ENCODE data around the gene CHRDL2.

- TF ChIP-seq CTCF (IDR thresholded peaks at IDR 0.05), result no peak
- no peak for TF ChIP-seq POLR2A (IDR thresholded peaks at IDR 0.05)
These were observed 38.0 kb upstream of the CHRDL2 start for GRCh38 chr11:74769055-74769707.
